ENCODE measurements around the gene TICRR. TPM values are rescaled to one million over a fixed set of nuclear protein-coding genes. Genes with fewer than 3 reads are reported as not detected.

The TICRR gene
- total RNA-seq, 1 experiment from 2014 or later, result 24.1 TPM

- no TSS peak for BruUV-seq (replicated peaks)
- H3K9me3 ChIP-seq, result no peaks in the 10 kb centered on the region
- POLR2A ChIA-PET, result no interaction called here
- H3K36me3 Mint-ChIP-seq (ENCODE audit: insufficient read depth, unreplicated experiment), result peaks cover 8% of the 10 kb centered on the region
- TF ChIP-seq CTCF (IDR thresholded peaks at IDR 0.05; ENCODE audit: insufficient read depth in 1 of 2, low read depth in 1 of 2, low read length in 1 of 2, severe bottlenecking in 1 of 2, unreplicated experiment in 1 of 2), result no peak
- H3K9me3 Mint-ChIP-seq (ENCODE audit: unreplicated experiment), result no peaks in the 10 kb centered on the region
- H3K27me3 Mint-ChIP-seq (ENCODE audit: insufficient read depth, unreplicated experiment), result no peaks in the 10 kb centered on the region
- peaks cover under 1% of the 10 kb centered on the region for H3K4me1 Mint-ChIP-seq (ENCODE audit: low read depth, unreplicated experiment)
- H3K4me3 Mint-ChIP-seq (ENCODE audit: unreplicated experiment), result no peak overlapping the region
- no peak overlapping the region for H3K27ac Mint-ChIP-seq (ENCODE audit: unreplicated experiment)
- intact Hi-C loops (cut with micrococcal nuclease; ENCODE audit: unreplicated experiment), result no loop called here
- CTCF ChIA-PET, result interaction anchor here (0.6 kb wide), 1 partner anchor 238 kb away, joined by 10 read pairs; no protein-coding TSS in a partner anchor
- no peak overlapping the region for H3K4me3 ChIP-seq (ENCODE audit: low read depth, low read length)
- H3K4me1 ChIP-seq, result no peaks in the 10 kb centered on the region
- no peaks in the 10 kb centered on the region for H3K27me3 ChIP-seq (replicated peaks; ENCODE audit: control insufficient read depth, insufficient read depth, low read length)
- no peak for DNase-seq
- no peaks in the 10 kb centered on the region for H3K36me3 ChIP-seq (ENCODE audit: control insufficient read depth, insufficient read depth, low read length)
These were observed 73.8 kb downstream of the TICRR start for GRCh38 chr15:89649013-89649625.

GRCh38 chr15:89649716-89650115 lies 74.4 kb downstream of the TICRR start:
- H3K4me1 Mint-ChIP-seq (ENCODE audit: low read depth, unreplicated experiment), result peaks cover 6% of the 10 kb centered on the region
- no peak overlapping the region for H3K4me3 ChIP-seq (ENCODE audit: low read depth, low read length)
- H3K27me3 ChIP-seq (replicated peaks; ENCODE audit: control insufficient read depth, insufficient read depth, low read length), result no peaks in the 10 kb centered on the region
- intact Hi-C loops (cut with micrococcal nuclease; ENCODE audit: unreplicated experiment), result no loop called here
- no peak for TF ChIP-seq CTCF (IDR thresholded peaks at IDR 0.05; ENCODE audit: insufficient read depth in 1 of 2, low read depth in 1 of 2, low read length in 1 of 2, severe bottlenecking in 1 of 2, unreplicated experiment in 1 of 2)
- peaks cover 8% of the 10 kb centered on the region for H3K36me3 Mint-ChIP-seq (ENCODE audit: insufficient read depth, unreplicated experiment)
- no TSS peak for BruUV-seq (replicated peaks)
- no peak for DNase-seq
- POLR2A ChIA-PET, result no interaction called here
- no peaks in the 10 kb centered on the region for H3K36me3 ChIP-seq (ENCODE audit: control insufficient read depth, insufficient read depth, low read length)
- peaks cover 4% of the 10 kb centered on the region for H3K4me1 ChIP-seq
- CTCF ChIA-PET, result no interaction called here
- H3K27ac Mint-ChIP-seq (ENCODE audit: unreplicated experiment), result no peak overlapping the region
- no peak overlapping the region for H3K4me3 Mint-ChIP-seq (ENCODE audit: unreplicated experiment)
- H3K27me3 Mint-ChIP-seq (ENCODE audit: insufficient read depth, unreplicated experiment), result no peaks in the 10 kb centered on the region
- H3K9me3 Mint-ChIP-seq (ENCODE audit: unreplicated experiment), result no peaks in the 10 kb centered on the region
- no peaks in the 10 kb centered on the region for H3K9me3 ChIP-seq

- peaks cover 7% of the 10 kb centered on the region for H3K4me1 Mint-ChIP-seq (ENCODE audit: low read depth, unreplicated experiment)
- peaks cover 2% of the 10 kb centered on the region for H3K36me3 Mint-ChIP-seq (ENCODE audit: insufficient read depth, unreplicated experiment)
- Histone ChIP-seq H3K4me3 (ENCODE audit: low read depth, low read length) (no peak overlapping the region), H3K36me3 (ENCODE audit: control insufficient read depth, insufficient read depth, low read length) (no peaks in the 10 kb centered on the region), H3K9me3 (no peaks in the 10 kb centered on the region), H3K4me1 (peaks cover 4% of the 10 kb centered on the region), H3K27me3 (replicated peaks; ENCODE audit: control insufficient read depth, insufficient read depth, low read length) (no peaks in the 10 kb centered on the region)
- TF ChIP-seq CTCF (IDR thresholded peaks at IDR 0.05; ENCODE audit: insufficient read depth in 1 of 2, low read depth in 1 of 2, low read length in 1 of 2, severe bottlenecking in 1 of 2, unreplicated experiment in 1 of 2), result no peak
- H3K9me3 Mint-ChIP-seq (ENCODE audit: unreplicated experiment), result no peaks in the 10 kb centered on the region
- no peaks in the 10 kb centered on the region for H3K27me3 Mint-ChIP-seq (ENCODE audit: insufficient read depth, unreplicated experiment)
- no peak overlapping the region for H3K4me3 Mint-ChIP-seq (ENCODE audit: unreplicated experiment)
- BruUV-seq (replicated peaks), result no TSS peak
- intact Hi-C loops (cut with micrococcal nuclease; ENCODE audit: unreplicated experiment), result no loop called here
- ChIA-PET POLR2A (no interaction called here), CTCF (no interaction called here)
- no peak for DNase-seq
- H3K27ac Mint-ChIP-seq (ENCODE audit: unreplicated experiment), result no peak overlapping the region
These were observed 76.9 kb downstream of the TICRR start for GRCh38 chr15:89652131-89652530.

Data from Caco-2 (cell line).